ENCODE measurements around the gene BIN1. TPM values are rescaled to one million over a fixed set of nuclear protein-coding genes. Genes with fewer than 3 reads are reported as not detected.
A peak's percentile ranks its signal among the peaks of the same experiment; 100 is the strongest.

The BIN1 gene
- total RNA-seq, 1 donor from 2014 or later, result 182 TPM

DNA sequence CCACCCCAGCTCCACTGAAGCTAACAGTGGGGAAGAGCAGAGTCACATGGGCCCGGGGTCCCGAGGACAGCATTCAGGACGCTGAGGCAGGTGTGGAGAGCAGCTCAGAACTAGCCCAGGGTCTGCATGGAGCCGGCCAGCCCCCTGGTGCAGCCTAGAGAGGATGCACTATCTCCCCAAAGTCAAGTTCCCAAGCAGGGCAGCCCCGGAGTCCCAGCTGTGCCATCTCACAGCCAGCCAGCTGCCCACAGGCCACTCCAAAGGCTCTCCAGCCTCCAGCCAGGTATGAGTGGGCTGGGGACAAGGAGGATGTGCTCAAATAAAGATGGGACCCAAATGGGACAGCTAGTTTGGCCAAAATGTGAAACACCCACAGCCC, 41.0 kb downstream of the BIN1 start:
- H3K27ac Mint-ChIP-seq (ENCODE audit: unreplicated experiment), result no peak overlapping the region

DNA sequence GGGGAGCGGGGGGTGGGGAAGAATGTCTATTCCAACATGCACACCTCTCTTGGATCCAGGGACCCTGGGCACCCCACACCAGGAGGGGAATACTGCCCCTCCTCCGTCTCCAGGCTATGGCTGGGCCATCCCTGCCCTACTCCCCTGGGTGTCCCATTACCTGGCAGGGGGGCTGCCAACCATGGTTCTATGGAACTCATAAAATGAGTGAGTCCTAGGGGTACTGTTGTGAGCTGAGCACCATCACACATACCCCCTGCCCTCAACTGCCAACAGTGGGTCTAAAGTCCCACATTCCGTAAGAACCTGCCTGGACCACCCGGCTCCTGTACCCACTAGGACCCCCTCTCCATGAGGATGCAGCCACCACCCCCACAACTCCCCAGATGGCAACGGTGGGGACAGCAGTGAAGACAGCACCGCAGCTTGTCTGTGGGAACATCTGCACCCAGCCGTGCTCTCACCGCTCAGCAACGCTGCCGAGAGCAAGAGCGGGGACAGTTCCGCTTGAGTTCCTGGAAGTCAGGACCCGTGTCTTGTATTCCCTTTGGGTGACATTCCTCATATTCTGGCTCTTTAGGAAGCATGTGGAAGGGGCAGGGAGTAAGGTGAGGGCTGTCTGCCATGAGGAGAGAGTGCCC, 41.5 kb downstream of the BIN1 start:
- H3K27me3 Mint-ChIP-seq (ENCODE audit: unreplicated experiment), result peaks cover 36% of the 10 kb centered on the region
- TF ChIP-seq, protein P1, sequence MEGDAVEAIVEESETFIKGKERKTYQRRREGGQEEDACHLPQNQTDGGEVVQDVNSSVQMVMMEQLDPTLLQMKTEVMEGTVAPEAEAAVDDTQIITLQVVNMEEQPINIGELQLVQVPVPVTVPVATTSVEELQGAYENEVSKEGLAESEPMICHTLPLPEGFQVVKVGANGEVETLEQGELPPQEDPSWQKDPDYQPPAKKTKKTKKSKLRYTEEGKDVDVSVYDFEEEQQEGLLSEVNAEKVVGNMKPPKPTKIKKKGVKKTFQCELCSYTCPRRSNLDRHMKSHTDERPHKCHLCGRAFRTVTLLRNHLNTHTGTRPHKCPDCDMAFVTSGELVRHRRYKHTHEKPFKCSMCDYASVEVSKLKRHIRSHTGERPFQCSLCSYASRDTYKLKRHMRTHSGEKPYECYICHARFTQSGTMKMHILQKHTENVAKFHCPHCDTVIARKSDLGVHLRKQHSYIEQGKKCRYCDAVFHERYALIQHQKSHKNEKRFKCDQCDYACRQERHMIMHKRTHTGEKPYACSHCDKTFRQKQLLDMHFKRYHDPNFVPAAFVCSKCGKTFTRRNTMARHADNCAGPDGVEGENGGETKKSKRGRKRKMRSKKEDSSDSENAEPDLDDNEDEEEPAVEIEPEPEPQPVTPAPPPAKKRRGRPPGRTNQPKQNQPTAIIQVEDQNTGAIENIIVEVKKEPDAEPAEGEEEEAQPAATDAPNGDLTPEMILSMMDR (IDR thresholded peaks at IDR 0.05; ENCODE audit: unreplicated experiment), result no peak
- DNase-seq (ENCODE audit: low spot score), result no peak
- H3K27ac Mint-ChIP-seq (ENCODE audit: unreplicated experiment), result peak overlapping the region; percentile 80
- H3K36me3 Mint-ChIP-seq (ENCODE audit: low read depth, unreplicated experiment), result peaks cover 33% of the 10 kb centered on the region
- peak overlapping the region; percentile 39 for H3K4me3 Mint-ChIP-seq (ENCODE audit: unreplicated experiment)
- H3K4me1 Mint-ChIP-seq (ENCODE audit: unreplicated experiment), result peaks cover 39% of the 10 kb centered on the region
- H3K9me3 Mint-ChIP-seq (ENCODE audit: unreplicated experiment), result no peaks in the 10 kb centered on the region

More for the DNA sequence above, 41.0 kb downstream of the BIN1 start:
- H3K27me3 Mint-ChIP-seq (ENCODE audit: unreplicated experiment), result peaks cover 38% of the 10 kb centered on the region
- TF ChIP-seq, protein P1 (IDR thresholded peaks at IDR 0.05; ENCODE audit: unreplicated experiment), result no peak
- H3K9me3 Mint-ChIP-seq (ENCODE audit: unreplicated experiment), result no peaks in the 10 kb centered on the region
- DNase-seq (ENCODE audit: low spot score), result no peak
- peaks cover 36% of the 10 kb centered on the region for H3K4me1 Mint-ChIP-seq (ENCODE audit: unreplicated experiment)
- peaks cover 34% of the 10 kb centered on the region for H3K36me3 Mint-ChIP-seq (ENCODE audit: low read depth, unreplicated experiment)
- H3K4me3 Mint-ChIP-seq (ENCODE audit: unreplicated experiment), result no peak overlapping the region

DNA sequence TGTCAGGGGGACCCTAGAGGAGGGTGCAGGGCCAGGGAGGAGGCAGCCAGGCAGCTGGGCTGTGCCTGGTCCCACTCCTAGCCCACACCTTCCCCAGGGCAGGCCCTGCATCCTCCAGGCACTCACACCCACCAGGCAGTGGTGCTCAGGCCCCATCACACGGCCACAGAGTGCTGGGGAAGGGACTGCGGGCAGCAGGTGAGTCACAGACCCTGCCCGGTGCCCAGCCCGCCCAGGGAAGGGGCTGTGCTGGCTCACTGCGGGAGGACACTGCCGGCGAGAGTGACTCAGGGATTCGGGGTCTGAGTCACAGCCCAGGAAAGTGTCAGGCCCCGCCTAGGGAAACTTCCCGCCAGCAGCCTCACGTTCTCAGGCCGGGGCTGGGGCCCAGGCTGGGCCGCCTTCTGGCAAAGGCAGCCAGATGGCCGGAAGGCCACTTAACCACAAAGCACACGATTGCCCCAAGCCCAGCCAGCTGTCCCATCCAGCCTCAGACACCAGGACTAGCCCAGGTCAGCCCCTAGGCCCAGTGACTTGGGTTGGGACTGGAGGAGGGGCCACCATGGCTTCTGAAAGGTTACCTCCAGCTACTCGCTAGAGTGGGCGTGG, 42.2 kb downstream of the BIN1 start:
- Mint-ChIP-seq H3K36me3 (ENCODE audit: low read depth, unreplicated experiment) (peaks cover 33% of the 10 kb centered on the region), H3K4me1 (ENCODE audit: unreplicated experiment) (peaks cover 45% of the 10 kb centered on the region), H3K27me3 (ENCODE audit: unreplicated experiment) (peaks cover 36% of the 10 kb centered on the region), H3K9me3 (ENCODE audit: unreplicated experiment) (no peaks in the 10 kb centered on the region), H3K4me3 (ENCODE audit: unreplicated experiment) (no peak overlapping the region), H3K27ac (ENCODE audit: unreplicated experiment) (peak overlapping the region; percentile 64)
- TF ChIP-seq, protein P1 (IDR thresholded peaks at IDR 0.05; ENCODE audit: unreplicated experiment), result no peak
- DNase-seq (ENCODE audit: low spot score), result peak; percentile 68

DNA sequence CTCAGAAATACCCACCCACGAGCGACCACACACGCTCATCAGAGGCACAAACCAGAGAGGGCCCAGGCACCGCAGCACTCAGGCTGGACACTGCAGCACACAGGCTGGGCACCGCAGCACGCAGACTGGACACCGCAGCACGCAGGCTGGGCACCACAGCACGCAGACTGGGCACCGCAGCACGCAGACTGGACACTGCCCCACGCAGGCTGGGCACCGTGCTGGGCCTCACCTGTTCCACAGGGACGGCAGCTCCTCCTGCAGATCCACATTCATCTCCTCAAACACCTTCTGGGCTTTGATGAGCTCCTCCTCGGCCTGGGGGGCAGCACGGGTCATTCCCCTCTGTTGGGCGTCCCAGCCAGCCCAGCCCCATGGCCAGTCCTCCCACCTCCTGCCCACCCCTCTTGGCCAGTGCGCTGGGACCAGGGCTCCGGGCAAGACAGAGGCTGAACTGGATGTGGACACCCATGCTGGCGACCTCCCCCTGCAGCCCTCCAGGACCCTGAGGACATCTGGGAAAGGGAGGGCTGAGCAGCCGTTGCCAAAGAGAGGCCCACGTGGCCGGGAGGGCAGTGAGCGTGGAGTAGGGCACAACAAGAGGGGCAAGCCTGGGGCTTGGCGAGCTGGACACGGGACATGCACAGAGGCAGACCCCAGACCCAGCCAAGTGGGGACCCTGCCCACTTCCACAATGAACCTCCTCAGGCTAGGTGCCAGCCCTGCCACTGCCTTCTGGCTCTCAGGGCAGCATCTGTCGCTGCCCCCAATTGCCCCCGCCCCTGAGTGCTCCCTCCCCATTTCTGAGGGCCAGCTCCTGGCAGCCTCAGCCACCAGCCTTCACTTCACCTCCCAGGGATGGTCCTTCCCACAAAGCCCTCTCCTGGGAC, 43.0 kb downstream of the BIN1 start:
- Mint-ChIP-seq H3K27me3 (ENCODE audit: unreplicated experiment) (peaks cover 34% of the 10 kb centered on the region), H3K27ac (ENCODE audit: unreplicated experiment) (peak overlapping the region; percentile 64), H3K4me3 (ENCODE audit: unreplicated experiment) (no peak overlapping the region), H3K4me1 (ENCODE audit: unreplicated experiment) (peaks cover 47% of the 10 kb centered on the region), H3K9me3 (ENCODE audit: unreplicated experiment) (no peaks in the 10 kb centered on the region), H3K36me3 (ENCODE audit: low read depth, unreplicated experiment) (peaks cover 33% of the 10 kb centered on the region)
- TF ChIP-seq, protein P1 (IDR thresholded peaks at IDR 0.05; ENCODE audit: unreplicated experiment), result no peak
- DNase-seq (ENCODE audit: low spot score), result no peak
